Gastroesophageal sphincter (tissue), 4 donors: ENCODE results near the gene ATAD5. TPM values are rescaled to one million over a fixed set of nuclear protein-coding genes. Genes with fewer than 3 reads are reported as not detected.
"Not testable (repeated sequence)": the region's sequence is repeated elsewhere in the genome, so short reads cannot be mapped to it uniquely, and the experiment has no call there.

Source experiments
- ATAC-seq: fragments of 150-250 bp; one replicate; pipeline ENCODE4 v1.9.1; 2016; ENCODE audit warnings: mild to moderate bottlenecking, moderate library complexity
- H3K27ac ChIP-seq, 4 donors: fragments of 200-600 bp; sonication (generic) in 3 of 4; 1 replicate in 3 of 4; 2 replicates in 1 of 4; pipeline ENCODE4 v1.5.1; 2016 to 2019
- H3K27me3 ChIP-seq: fragments of 200-600 bp; sonication (generic); one replicate; pipeline ENCODE4 v1.5.1; 2019
- H3K36me3 ChIP-seq, 2 donors: fragments of 200-600 bp; sonication (generic); one replicate each; pipeline ENCODE4 v1.5.1; 2019; ENCODE audit warnings: control low read depth in 1 of 2
- H3K4me1 ChIP-seq, 3 donors: fragments of 200-600 bp; sonication (generic); 1 replicate in 2 of 3; 2 replicates in 1 of 3; pipeline ENCODE4 v1.5.1; 2016 to 2019; ENCODE audit warnings: control low read depth in 2 of 3
- H3K4me3 ChIP-seq, 2 donors: fragments of 200-600 bp; sonication (generic); one replicate each; pipeline ENCODE4 v1.5.1; 2019; ENCODE audit warnings: mild to moderate bottlenecking in 1 of 2, moderate library complexity in 1 of 2
- H3K9me3 ChIP-seq, 3 donors: fragments of 200-600 bp; sonication (generic); one replicate each; pipeline ENCODE4 v1.5.1; 2017 to 2019; ENCODE audit warnings: control low read depth in 2 of 3
- EP300 ChIP-seq: sonication (generic); formaldehyde crosslinking; IDR thresholded peaks from one replicate; pipeline ENCODE4 v1.6.1; 2017; ENCODE audit warnings: antibody characterized with exemption, mild to moderate bottlenecking
- POLR2A ChIP-seq, 2 donors: fragments of 450-650 bp; IDR thresholded peaks; one replicate each; pipeline ENCODE4 v1.6.1; 2017; ENCODE audit warnings: antibody characterized with exemption in 2 of 2, mild to moderate bottlenecking in 2 of 2, moderate library complexity in 1 of 2
- POLR2AphosphoS5 ChIP-seq: sonication (generic); formaldehyde crosslinking; IDR thresholded peaks from one replicate; pipeline ENCODE4 v1.6.1; 2017; ENCODE audit warnings: antibody characterized with exemption
- WGBS, 2 donors: methylation state at CpG; one replicate each; pipeline ENCODE4 v1.1.5; 2018; ENCODE audit warnings: low coverage in 1 of 2; 5-methylcytosine and 5-hydroxymethylcytosine counted together
- total RNA-seq, 4 donors: library from RNA; depleted of rRNA; stranded (reverse); fragments of >200 nt; gene quantifications; one replicate each; pipeline ENCODE4 v1.1.0, GENCODE V29; 2016
- TF ChIP-seq, protein P1 (sequence below), 4 experiments: fragments of 200-600 bp in 2 of 4; fragments of 450-650 bp in 2 of 4; sonication (generic) in 1 of 4; IDR thresholded peaks; one replicate each; pipeline ENCODE4 v1.5.1; 2017 to 2019; ENCODE audit warnings: antibody characterized with exemption in 4 of 4, mild to moderate bottlenecking in 2 of 4, moderate library complexity in 2 of 4

The ATAD5 gene
- total RNA-seq, 4 donors from 2014 or later: 0.47 to 1.7 (median 0.86) TPM

DNA sequence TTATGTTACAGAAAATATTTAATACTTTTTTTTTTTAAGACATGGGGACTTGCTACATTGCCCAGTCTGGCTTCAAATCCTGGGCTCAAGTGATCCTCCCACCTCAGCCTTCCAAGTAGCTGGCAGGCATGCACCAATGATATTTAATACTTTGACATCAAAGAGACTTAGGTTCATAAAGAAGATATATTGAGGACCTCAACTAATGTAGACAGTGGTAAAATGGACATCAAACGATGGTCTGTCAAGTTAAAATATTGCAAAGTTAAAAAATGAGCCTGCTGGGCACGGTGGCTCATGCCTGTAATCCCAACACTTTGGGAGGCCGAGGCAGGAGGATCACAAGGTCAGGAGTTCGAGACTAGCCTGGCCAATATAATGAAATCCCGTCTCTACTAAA, 65.5 kb downstream of the ATAD5 start:
- ATAC-seq: no peak
- 89 to 97% methylated on average over 5 of the region's 5 CpGs for WGBS, 2 donors
- no peaks in the 10 kb centered on the region for H3K4me1 ChIP-seq
- H3K27ac ChIP-seq: no peak overlapping the region
- no peaks in the 10 kb centered on the region for H3K9me3 ChIP-seq
- peaks cover 0 to 63% of the 10 kb centered on the region in 2 donors for H3K36me3 ChIP-seq
- no peaks in the 10 kb centered on the region for H3K27me3 ChIP-seq
- TF ChIP-seq POLR2AphosphoS5 (no peak), EP300 (no peak), POLR2A (IDR thresholded peaks at IDR 0.05) (no peak)
- TF ChIP-seq, protein P1, sequence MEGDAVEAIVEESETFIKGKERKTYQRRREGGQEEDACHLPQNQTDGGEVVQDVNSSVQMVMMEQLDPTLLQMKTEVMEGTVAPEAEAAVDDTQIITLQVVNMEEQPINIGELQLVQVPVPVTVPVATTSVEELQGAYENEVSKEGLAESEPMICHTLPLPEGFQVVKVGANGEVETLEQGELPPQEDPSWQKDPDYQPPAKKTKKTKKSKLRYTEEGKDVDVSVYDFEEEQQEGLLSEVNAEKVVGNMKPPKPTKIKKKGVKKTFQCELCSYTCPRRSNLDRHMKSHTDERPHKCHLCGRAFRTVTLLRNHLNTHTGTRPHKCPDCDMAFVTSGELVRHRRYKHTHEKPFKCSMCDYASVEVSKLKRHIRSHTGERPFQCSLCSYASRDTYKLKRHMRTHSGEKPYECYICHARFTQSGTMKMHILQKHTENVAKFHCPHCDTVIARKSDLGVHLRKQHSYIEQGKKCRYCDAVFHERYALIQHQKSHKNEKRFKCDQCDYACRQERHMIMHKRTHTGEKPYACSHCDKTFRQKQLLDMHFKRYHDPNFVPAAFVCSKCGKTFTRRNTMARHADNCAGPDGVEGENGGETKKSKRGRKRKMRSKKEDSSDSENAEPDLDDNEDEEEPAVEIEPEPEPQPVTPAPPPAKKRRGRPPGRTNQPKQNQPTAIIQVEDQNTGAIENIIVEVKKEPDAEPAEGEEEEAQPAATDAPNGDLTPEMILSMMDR (IDR thresholded peaks at IDR 0.05): no peak
- no peak overlapping the region for H3K4me3 ChIP-seq

DNA sequence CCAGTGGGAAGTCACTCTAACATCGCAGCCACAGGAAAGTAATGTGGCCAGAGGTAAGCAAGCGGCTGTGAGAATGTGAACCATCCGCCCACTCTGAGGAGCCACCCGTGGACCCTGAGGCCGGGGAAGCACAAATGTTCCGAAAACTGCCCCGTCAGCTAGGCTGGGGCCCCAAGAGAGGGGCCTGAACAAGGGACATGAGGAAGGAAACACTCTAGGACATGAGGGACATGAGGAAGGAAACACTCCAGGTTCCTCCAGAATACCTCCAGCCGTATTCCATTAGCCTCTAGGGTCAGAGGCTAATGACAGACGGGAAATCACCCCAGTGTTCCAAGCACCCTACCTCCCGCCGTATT, 74.0 kb downstream of the ATAD5 start:
- 0% methylated on average over 6 to 8 of the region's 11 CpGs for WGBS, 2 donors
- peaks cover 0 to 29% (median 17%) of the 10 kb centered on the region in 3 donors for H3K4me1 ChIP-seq
- H3K9me3 ChIP-seq: no peaks in the 10 kb centered on the region
- peak overlapping the region; percentile 89 to 93 (median 90) for H3K27ac ChIP-seq
- TF ChIP-seq POLR2AphosphoS5 (no peak), EP300 (no peak), POLR2A (IDR thresholded peaks at IDR 0.05) (no peak)
- TF ChIP-seq, protein P1 (IDR thresholded peaks at IDR 0.05): no peak
- peak; percentile 49 for ATAC-seq
- no peaks in the 10 kb centered on the region for H3K27me3 ChIP-seq
- H3K4me3 ChIP-seq: peak overlapping the region; percentile 82 to 95
- peaks cover 0 to 22% of the 10 kb centered on the region in 2 donors for H3K36me3 ChIP-seq

- TF ChIP-seq POLR2A (IDR thresholded peaks at IDR 0.05) (peak; percentile 32 to 50), EP300 (no peak), POLR2AphosphoS5 (peak; percentile 77)
- TF ChIP-seq, protein P1 (IDR thresholded peaks at IDR 0.05): peak in 3 of 4 experiments; percentile 4 to 23 (median 14)
- H3K27me3 ChIP-seq: no peaks in the 10 kb centered on the region
- peak within 1 kb of the TSS; percentile 89 to 93 (median 90) for H3K27ac ChIP-seq
- peaks cover 0 to 29% (median 17%) of the 10 kb centered on the region in 3 donors for H3K4me1 ChIP-seq
- H3K4me3 ChIP-seq: peak within 1 kb of the TSS; percentile 82 to 95
- ATAC-seq: peak; percentile 96
- 0 to 1% methylated on average over 9 to 12 of the region's 47 CpGs for WGBS, 2 donors
- H3K9me3 ChIP-seq: no peaks in the 10 kb centered on the region
- H3K36me3 ChIP-seq: peaks cover 0 to 16% of the 10 kb centered on the region in 2 donors
Measured at GRCh38 chr17:30906101-30906911, 74.5 kb downstream of the ATAD5 start, which contains the start of gene TEFM. Gene TEFM, minus strand, starts transcription at chr17:30906238. Its CDS starts 40 bp downstream, at chr17:30906198.

- Histone ChIP-seq H3K27me3 (no peaks in the 10 kb centered on the region), H3K4me3 (no peak overlapping the region), H3K4me1 (peaks cover 0 to 29% (median 17%) of the 10 kb centered on the region in 3 donors), H3K36me3 (no peaks in the 10 kb centered on the region), H3K9me3 (no peaks in the 10 kb centered on the region), H3K27ac (no peak overlapping the region)
- ATAC-seq: no peak
- TF ChIP-seq EP300 (no peak), POLR2AphosphoS5 (no peak), POLR2A (IDR thresholded peaks at IDR 0.05) (no peak)
- TF ChIP-seq, protein P1 (IDR thresholded peaks at IDR 0.05): no peak
- WGBS, 2 donors: 85 to 89% methylated on average over 2 to 3 of the region's 3 CpGs
Measured at GRCh38 chr17:30908717-30909420, 77.1 kb downstream of the ATAD5 start.

DNA sequence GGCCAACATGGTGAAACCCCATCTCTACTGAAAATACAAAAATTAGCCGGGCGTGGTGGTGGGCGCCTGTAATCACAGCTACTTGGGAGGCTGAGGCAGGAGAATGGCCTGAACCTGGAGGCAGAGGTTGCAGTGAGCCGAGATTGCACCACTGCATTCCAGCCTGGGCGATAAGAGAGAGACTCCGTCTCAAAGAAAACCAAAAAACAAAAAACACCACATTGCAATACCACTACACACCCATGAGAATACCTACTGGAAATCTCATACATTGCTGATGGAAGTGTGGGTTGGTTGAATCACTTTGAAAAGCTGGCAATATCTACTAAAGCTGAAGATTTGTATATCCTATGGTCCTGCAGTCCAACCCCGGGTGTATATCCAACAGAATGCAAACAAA, 78.4 kb downstream of the ATAD5 start:
- not testable (repeated sequence) for H3K4me3 ChIP-seq, H3K36me3 ChIP-seq, ATAC-seq, H3K9me3 ChIP-seq, H3K27me3 ChIP-seq, H3K27ac ChIP-seq
- WGBS, 2 donors: 79 to 88% methylated on average over 4 to 7 of the region's 7 CpGs
- peaks cover 0 to 19% (median 12%) of the 10 kb centered on the region in 3 donors for H3K4me1 ChIP-seq
